ENCODE results near the gene SNCAIP. TPM values are rescaled to one million over a fixed set of nuclear protein-coding genes. Genes with fewer than 3 reads are reported as not detected.

SNCAIP gene
- total RNA-seq, 2 donors from 2014 or later = 8.1 to 9.5 TPM

- TF ChIP-seq CTCF (IDR thresholded peaks at IDR 0.05) = no peak
- Histone ChIP-seq H3K9me3 (no peaks in the 10 kb centered on the region), H3K36me3 (no peaks in the 10 kb centered on the region), H3K27ac (no peak overlapping the region), H3K4me3 (no peak overlapping the region), H3K27me3 (no peaks in the 10 kb centered on the region), H3K4me1 (no peaks in the 10 kb centered on the region)
- DNase-seq (ENCODE audit: low spot score) = no peak
Measured at GRCh38 chr5:122408592-122409224, 96.7 kb downstream of the SNCAIP start.

GRCh38 chr5:122412966-122413365 is 100.9 kb downstream of the SNCAIP start:
- no peaks in the 10 kb centered on the region for H3K9me3 ChIP-seq
- H3K36me3 ChIP-seq = no peaks in the 10 kb centered on the region
- no peak for DNase-seq (ENCODE audit: low spot score)
- H3K27ac ChIP-seq = no peak overlapping the region
- H3K4me1 ChIP-seq = no peaks in the 10 kb centered on the region
- no peaks in the 10 kb centered on the region for H3K27me3 ChIP-seq
- no peak overlapping the region for H3K4me3 ChIP-seq
- TF ChIP-seq CTCF (IDR thresholded peaks at IDR 0.05) = no peak

GRCh38 chr5:122413722-122414121 is 101.7 kb downstream of the SNCAIP start:
- no peaks in the 10 kb centered on the region for H3K36me3 ChIP-seq
- no peak for TF ChIP-seq CTCF (IDR thresholded peaks at IDR 0.05)
- no peaks in the 10 kb centered on the region for H3K27me3 ChIP-seq

DNA sequence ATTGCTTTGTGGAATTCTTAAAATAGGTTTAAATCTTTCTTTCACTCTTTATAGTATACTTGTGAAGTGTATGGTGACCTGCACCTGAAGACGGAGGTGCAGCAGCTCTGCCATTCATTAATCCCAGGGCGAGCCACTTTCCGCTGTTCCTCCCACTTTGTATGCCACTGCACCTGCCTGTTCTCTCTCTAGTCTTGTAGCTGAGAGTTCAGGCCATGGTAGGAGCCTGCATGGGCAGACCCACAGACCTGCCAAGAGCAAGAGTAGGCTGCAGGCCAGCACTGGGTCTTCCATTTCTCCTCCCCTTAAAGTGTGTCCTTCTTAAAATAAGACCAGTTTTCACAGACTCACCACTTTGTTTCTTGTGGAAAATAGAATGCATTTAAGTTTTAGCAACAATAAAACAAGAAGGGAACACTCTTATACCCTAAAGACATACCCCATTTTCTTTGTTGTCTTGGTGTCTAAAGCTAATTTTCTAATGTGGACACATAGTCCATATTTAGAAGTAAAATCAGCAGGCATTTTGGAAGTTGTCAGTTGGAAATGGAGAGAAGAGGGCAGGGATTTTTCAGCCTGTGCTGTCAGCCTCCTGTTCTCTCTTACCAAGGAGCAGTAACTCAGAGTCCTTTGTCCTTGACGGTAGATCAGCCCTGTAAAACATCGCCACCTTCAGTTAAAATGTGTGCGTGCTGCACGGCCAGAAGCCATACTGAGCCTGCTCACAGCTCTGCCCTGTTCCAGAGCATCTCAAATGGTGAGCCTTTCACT is 103.2 kb downstream of the SNCAIP start:
- Histone ChIP-seq H3K36me3 (no peaks in the 10 kb centered on the region), H3K27me3 (no peaks in the 10 kb centered on the region), H3K9me3 (no peaks in the 10 kb centered on the region), H3K4me3 (no peak overlapping the region), H3K27ac (no peak overlapping the region), H3K4me1 (no peaks in the 10 kb centered on the region)
- peak; percentile 65 for DNase-seq (ENCODE audit: low spot score)
- peak; percentile 27 to 74 for TF ChIP-seq CTCF (IDR thresholded peaks at IDR 0.05)

More at GRCh38 chr5:122413722-122414121, 101.7 kb downstream of the SNCAIP start:
- DNase-seq (ENCODE audit: low spot score) = no peak
- H3K4me3 ChIP-seq = no peak overlapping the region
- no peak overlapping the region for H3K27ac ChIP-seq
- no peaks in the 10 kb centered on the region for H3K4me1 ChIP-seq
- H3K9me3 ChIP-seq = no peaks in the 10 kb centered on the region

DNA sequence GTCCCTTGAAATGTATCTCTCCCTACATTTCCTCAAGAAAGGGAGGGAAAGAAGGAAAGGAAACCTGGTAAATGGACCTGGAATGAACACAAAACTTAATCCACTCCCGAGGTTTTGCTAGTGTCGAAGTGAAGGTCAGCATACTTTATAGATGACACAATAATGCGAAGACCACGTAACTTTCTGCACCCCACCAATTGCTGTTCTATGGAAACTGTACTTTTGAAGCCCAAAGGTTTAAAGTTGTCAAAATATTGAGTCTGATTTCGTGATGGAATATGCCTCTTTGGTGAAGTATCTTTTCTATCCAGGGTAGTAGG is 103.7 kb downstream of the SNCAIP start:
- no peak for TF ChIP-seq CTCF (IDR thresholded peaks at IDR 0.05)
- Histone ChIP-seq H3K27me3 (no peaks in the 10 kb centered on the region), H3K36me3 (no peaks in the 10 kb centered on the region), H3K4me1 (no peaks in the 10 kb centered on the region), H3K27ac (no peak overlapping the region), H3K4me3 (no peak overlapping the region), H3K9me3 (no peaks in the 10 kb centered on the region)
- no peak for DNase-seq (ENCODE audit: low spot score)

Measured in right atrium auricular region (tissue), 2 donors.